OCI-LY1 (cell line): ENCODE measurements around the gene NDUFC1.

ENCODE experiments used
- CTCF ChIP-seq: fragments of 200-600 bp; sonication (generic), shearing (Covaris generic); IDR thresholded peaks from 2 replicates; pipeline ENCODE4 v1.5.1; 2017; ENCODE audit warnings: mild to moderate bottlenecking, antibody characterized with exemption, low read length, moderate library complexity, mixed read lengths
- EZH2 ChIP-seq: fragments of 200-600 bp; sonication (generic), shearing (Covaris generic); IDR thresholded peaks from 2 replicates; pipeline ENCODE4 v1.8.0; 2017; ENCODE audit warnings: borderline replicate concordance, mixed run types, mild to moderate bottlenecking, antibody characterized with exemption, low read length, moderate library complexity, mixed read lengths

- TF ChIP-seq CTCF (no peak), EZH2 (no peak)
Observed at GRCh38 chr4:139282721-139283075, 19.6 kb downstream of the NDUFC1 start.
